HTERT RPE-1 (cell line): ENCODE measurements around the gene IRF2BP1.

Experiments used
- in situ Hi-C: fragments of 300-500 bp; cut with MboI; formaldehyde crosslinking; loops from 4 replicates; pipeline ENCODE4 v1.14.3; 2020; ENCODE audit warnings: low sequenced_read_pairs

The IRF2BP1 gene

DNA sequence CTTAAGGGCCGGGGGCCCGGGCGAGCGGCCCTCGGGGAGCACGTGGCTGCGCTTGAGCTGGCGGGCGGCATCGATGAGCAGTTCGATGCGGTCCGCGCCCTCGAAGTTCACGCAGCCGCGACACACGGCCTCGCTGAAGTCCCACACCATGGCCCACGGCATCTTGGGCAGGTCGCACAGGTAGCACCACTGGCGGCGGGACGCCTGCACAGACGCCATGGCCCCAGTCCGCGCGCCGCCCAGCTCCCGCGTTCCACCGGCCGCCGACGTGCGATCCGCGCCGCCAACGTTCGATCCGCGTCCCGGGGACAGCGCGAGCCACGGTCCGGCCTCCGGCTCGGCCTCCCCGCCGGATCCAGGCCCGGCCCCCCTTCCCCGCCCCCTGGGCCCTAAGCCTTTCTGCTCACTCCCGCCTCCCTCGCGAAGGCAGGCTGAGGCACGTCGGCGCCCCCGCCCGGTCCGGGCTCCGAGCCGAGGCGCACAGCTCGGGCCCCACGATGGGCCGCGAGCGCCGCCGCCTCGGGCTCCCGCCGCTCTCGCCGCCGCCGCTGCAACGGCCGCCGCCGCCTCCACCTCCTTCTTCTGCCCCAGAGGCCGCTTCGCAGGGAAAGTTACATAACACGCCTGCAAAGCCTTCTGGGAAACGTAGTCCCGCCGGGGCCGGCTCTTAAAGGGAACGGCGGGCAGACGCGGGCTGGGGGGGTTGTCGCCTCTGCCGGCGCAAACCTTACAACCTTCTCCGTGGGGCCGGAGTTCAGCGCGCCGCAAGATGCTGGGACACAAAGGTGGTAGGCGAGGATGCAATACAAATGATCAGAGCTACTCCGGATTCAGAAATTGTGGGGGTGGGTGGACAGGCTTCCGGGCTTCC lies at the start of gene IRF2BP1:
Gene IRF2BP1 (minus strand): TSS at position 586 of the 871 bp plus-strand sequence. CDS start 367 bp downstream, at position 219.
- in situ Hi-C loops: no loop called here

GRCh38 chr19:45935267-45935666 lies 49.3 kb upstream of the IRF2BP1 start:
- in situ Hi-C loops: no loop called here

GRCh38 chr19:45934551-45935230 lies 48.8 kb upstream of the IRF2BP1 start:
- in situ Hi-C loops: no loop called here

- in situ Hi-C loops: no loop called here
These were observed 47.8 kb upstream of the IRF2BP1 start for GRCh38 chr19:45933759-45934158.

DNA sequence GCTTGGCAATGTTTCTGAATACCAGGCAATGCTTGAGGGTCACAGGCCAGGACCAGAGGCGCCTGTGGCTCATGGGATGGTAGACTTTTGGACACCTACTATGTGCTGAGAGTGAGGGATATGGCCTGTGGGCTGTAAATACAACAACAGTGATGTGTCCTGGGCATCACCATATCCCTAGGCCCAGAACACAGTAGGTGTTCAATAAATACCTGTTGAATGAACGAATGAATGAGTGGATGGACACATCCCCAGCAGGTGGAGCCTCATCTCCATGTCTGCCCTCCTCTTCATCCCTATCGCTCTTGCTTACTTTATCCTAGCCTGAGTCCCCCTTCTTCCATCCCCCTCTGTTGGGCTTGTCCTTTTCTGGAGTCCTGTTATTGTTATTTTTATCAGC lies 45.1 kb upstream of the IRF2BP1 start:
- in situ Hi-C loops: no loop called here

DNA sequence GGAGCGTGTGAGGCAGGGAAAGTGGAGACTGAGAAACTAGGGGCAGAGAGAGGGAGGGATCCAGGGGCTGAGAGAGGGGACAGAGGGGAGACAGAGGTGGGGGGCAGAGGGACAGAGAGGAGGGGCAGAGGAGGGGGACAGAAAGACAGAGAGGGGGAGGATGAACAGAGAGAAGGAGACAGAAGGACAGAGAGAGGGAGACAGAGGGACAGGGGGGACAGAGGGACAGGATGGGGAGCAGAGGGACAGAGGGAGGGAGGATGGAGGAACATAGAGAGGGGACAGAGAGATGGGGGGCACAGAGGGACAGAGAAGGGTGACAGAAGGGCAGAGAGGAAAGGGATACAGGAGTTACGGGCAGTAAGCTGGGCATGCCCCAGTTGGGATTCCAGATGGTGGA lies 43.3 kb upstream of the IRF2BP1 start:
- in situ Hi-C loops: no loop called here

DNA sequence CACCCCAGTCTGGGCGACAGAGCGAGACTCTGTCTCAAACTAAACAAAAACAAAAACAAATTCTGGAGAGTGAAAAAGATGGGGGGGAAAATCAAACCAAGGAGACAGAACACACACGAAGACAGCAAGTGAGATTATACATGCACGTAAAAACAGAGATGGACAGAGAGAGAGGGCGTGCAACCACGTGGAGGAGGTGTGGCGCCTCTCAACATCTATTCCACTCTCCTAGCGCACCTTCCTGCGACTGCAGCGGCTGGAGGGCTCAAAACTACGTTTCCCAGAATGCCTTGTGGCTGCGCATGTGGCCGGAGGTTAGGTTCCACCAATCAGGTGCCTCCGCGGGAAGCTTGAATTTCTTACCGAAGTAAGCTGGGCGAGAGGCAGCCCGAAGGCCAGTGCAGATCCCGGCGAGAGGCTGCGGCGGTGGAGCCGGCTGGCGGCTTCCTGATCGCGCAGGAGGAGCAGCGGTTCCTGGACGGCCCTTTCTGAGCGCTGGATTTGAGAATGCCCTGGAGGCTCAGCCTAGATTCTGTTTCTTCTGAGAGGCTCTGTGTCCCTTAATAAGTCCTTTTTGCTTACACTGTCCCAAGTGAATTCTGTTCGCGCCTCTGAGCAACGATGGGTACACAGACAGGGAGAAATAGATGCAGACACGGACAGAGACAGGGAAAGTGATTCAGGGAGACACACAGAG lies 41.8 kb upstream of the IRF2BP1 start:
- in situ Hi-C loops: no loop called here

GRCh38 chr19:45924891-45925447 lies 39.0 kb upstream of the IRF2BP1 start:
- in situ Hi-C loops: no loop called here

- in situ Hi-C loops: no loop called here
These were observed 36.3 kb upstream of the IRF2BP1 start for GRCh38 chr19:45922281-45922680.

- in situ Hi-C loops: no loop called here
These were observed 34.5 kb upstream of the IRF2BP1 start for GRCh38 chr19:45920458-45920857.

DNA sequence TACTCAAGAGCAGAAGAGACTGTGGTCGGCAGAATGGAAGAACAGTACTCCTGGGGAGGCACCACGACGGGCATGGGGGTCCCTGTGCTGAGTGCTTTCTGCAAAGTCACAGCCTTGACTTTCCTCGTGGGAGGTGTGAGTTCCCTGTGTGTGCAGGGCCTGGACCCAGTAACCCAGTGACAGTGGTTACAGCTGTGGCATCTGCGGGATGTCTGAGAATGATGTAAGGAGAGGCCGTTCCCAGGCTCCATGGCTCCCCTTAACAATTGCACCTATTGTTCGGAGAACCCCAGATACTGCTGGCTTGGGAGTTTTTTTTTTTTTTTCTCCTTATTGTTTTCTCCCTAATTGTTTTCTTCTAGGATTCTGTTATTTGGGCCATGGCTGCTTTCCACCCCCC lies 33.7 kb upstream of the IRF2BP1 start:
- in situ Hi-C loops: no loop called here

DNA sequence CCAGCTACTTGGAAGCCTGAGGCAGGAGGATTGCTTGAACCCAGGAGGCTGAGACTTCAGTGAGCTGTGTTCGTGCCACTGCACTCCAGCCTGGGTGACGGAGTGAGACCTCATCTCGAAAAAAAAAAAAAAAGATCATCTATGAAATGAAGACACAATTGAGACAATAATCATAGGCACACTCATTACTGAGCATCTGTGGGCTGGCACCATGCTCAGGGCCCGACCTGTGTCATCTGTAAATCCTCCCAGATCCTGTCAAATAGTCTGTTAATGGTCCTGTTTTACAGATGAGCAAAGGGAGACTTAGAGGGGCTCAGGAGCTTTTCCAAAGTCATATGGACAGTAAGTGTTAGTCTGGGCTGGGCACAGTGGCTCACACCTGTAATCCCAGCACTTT lies 32.8 kb upstream of the IRF2BP1 start:
- in situ Hi-C loops: no loop called here

GRCh38 chr19:45917421-45918091 lies 31.6 kb upstream of the IRF2BP1 start:
- in situ Hi-C loops: no loop called here

DNA sequence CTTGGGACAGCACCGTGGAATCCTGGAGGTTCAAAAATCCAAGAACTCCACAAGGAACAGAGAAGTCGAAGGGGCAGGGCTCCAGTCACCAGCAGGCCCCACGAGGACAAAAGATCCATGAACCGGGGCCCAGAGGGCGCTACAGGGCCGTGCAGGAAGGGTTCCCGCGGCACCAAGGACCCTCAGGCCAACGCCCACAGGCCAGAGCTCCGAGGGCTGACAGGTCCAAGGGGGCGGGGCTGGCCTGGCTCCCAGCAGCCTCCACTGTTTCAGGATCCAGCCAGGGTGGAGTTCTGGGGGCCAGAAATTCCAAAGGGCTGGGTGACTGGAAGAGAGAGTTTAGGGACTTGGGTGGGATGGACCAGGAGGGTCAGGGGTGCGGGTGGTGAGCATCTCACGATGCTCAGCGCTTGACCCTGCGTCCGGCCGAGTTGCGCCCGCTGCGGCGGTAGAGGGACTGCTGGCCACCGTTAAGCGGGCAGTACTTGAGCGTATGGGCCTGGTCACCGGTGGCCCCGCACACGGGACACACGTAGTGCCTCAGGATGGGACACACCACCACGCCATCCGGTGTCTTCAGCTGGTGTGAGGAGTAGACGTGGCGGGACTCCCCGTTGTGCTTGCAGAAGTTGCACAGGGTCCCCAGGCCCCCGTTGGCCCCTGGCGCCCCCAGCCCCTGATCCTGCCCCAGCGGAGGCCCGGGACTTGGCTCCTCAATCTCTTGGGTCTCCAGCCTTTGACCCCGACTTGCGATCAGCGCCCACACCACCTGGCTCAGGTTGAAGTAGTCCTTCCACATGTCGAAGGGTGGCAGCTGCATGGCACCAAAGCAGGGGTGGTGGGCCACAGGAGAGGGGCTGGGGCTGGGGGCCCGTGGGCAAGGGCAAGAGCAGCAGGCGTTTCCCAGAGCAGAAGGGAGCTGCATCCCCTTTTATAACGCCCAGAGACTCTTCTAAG lies 28.2 kb upstream of the IRF2BP1 start, which contains the start of gene NANOS2:
Gene NANOS2 (minus strand): TSS at position 905 of the 957 bp plus-strand sequence. CDS start 85 bp downstream, at position 820.
- in situ Hi-C loops: no loop called here

DNA sequence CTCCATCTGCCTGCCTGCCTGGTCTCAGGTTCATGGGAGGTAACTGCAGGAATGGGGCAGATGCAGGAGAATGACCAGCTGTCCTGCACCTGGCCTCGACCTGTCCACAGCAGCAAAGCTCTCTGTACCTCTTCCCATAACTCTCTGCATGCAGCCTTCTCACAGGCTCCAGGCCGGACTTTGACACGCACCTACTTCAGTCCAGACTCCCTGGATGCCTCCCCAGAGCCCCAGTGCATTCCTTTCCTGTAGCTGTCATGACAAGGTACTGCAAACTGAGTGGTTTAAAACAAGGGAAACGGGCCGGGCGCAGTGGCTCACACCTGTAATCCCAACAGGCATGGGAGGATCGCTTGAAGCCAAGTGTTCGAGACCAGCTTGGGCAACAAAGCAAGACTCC lies 25.4 kb upstream of the IRF2BP1 start:
- in situ Hi-C loops: no loop called here

GRCh38 chr19:45908956-45909355 lies 23.0 kb upstream of the IRF2BP1 start:
- in situ Hi-C loops: no loop called here

DNA sequence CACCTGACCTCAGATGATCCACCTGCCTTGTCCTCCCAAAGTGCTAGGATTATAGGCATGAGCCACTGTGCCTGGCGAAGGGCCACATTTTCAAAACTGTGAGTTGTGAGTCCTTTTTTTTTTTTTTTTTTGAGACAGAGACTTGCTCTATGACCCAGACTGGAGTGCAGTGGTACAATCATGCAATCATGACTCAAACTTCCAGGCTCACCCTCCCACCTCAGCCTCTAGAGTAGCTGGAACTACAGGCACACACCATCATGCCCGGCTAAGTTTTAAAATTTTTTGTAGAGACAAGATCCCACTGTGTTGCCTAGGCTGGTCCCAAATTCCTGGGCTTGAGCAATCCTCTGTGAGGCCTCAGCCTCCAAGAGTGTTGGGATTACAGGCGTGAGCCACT lies 20.3 kb upstream of the IRF2BP1 start:
- in situ Hi-C loops: no loop called here

DNA sequence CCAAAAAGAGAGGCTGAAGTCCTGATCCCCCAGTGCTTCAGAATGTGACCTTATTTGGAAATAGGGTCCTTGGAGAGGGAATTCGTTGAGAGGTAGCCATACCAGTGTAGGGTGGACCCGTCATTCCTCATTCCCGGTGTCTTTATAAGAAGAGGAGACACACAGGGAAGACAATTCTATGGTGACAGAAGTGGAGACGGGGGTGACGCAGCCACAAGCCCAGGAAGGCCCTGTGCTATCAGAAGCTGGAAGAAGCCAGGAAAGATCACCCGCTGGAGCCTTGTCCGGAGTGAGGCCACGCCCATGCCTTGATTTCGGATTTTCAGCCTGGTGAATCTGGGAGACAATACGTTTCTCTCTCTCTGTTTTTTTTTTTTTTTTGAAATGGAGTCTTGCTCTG lies 19.1 kb upstream of the IRF2BP1 start:
- in situ Hi-C loops: no loop called here
